ENCODE results near the gene RMC1.

Gene RMC1
- long read RNA-seq, transcript RMC1-201 (20 exons, 2,162 nt): major isoform, 170 of 207 reads
- long read RNA-seq, transcript RMC1-208 (18 exons, 2,002 nt): minor isoform, 5 of 207 reads
- long read RNA-seq, partial matches to known transcripts: 3 of 207 reads
- long read RNA-seq, other reads (novel, unspliced or antisense): 29 of 207 reads

DNA sequence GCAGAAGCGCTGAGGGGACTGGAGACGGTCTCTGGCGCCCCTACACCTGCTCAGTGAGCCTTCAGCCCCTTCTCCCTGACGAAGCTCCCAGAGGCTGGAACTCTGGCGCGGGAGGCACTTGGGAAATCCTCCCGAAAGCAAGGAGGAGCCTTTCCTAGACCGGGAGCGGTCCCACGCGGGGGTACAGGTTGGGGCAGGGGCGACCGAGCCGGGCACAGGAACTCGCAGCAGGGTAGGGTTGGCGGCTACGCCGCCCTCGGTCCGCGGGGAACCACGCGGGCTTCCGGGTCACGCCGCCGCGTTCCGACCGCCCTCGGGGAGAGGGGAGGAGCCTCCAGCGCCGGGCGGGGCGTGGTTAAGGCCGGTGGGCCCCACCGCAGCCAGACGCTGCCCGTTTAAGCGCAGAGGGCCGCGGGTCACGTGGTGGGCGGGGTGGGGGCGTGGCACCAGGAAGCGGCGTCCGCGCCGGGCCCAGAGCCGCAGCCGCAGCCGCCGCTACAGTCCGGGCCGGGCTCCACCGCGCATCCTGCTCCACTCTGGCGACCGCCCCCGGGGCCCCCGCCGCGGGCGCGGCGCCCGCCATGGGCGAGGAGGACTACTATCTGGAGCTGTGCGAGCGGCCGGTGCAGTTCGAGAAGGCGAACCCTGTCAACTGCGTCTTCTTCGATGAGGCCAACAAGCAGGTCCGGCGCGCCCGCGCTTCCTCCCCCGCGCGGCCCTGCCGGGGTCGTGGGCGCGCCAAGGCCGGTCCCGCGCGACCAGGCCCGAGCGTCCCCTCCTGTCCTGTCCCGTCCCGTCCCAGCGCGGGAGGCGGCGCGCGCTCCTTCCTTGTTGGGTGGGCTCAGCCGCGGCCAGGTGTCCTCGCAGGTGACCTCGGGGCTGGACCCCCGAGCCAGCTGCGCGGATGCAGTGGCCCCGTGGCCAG is at the start of gene RMC1:
Gene RMC1 (plus strand): TSS at position 474 of the 925 bp plus-strand sequence. CDS start 108 bp downstream, at position 582.
- peak within 1 kb of the TSS; percentile 87 for H3K4me3 ChIP-seq (replicated peaks; ENCODE audit: insufficient read depth, low read length)
- DNase-seq (ENCODE audit: low read depth in 1 of 2, low spot score in 1 of 2): peak; percentile 97 to 98
- TF ChIP-seq SPI1 (IDR thresholded peaks at IDR 0.05; ENCODE audit: borderline replicate concordance, low read depth): no peak; the same call in 1 of the 2 replicates
- TF ChIP-seq, protein P1, sequence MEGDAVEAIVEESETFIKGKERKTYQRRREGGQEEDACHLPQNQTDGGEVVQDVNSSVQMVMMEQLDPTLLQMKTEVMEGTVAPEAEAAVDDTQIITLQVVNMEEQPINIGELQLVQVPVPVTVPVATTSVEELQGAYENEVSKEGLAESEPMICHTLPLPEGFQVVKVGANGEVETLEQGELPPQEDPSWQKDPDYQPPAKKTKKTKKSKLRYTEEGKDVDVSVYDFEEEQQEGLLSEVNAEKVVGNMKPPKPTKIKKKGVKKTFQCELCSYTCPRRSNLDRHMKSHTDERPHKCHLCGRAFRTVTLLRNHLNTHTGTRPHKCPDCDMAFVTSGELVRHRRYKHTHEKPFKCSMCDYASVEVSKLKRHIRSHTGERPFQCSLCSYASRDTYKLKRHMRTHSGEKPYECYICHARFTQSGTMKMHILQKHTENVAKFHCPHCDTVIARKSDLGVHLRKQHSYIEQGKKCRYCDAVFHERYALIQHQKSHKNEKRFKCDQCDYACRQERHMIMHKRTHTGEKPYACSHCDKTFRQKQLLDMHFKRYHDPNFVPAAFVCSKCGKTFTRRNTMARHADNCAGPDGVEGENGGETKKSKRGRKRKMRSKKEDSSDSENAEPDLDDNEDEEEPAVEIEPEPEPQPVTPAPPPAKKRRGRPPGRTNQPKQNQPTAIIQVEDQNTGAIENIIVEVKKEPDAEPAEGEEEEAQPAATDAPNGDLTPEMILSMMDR (IDR thresholded peaks at IDR 0.05; ENCODE audit: insufficient read depth, low read length): no peak
- TF ChIP-seq, protein P2, sequence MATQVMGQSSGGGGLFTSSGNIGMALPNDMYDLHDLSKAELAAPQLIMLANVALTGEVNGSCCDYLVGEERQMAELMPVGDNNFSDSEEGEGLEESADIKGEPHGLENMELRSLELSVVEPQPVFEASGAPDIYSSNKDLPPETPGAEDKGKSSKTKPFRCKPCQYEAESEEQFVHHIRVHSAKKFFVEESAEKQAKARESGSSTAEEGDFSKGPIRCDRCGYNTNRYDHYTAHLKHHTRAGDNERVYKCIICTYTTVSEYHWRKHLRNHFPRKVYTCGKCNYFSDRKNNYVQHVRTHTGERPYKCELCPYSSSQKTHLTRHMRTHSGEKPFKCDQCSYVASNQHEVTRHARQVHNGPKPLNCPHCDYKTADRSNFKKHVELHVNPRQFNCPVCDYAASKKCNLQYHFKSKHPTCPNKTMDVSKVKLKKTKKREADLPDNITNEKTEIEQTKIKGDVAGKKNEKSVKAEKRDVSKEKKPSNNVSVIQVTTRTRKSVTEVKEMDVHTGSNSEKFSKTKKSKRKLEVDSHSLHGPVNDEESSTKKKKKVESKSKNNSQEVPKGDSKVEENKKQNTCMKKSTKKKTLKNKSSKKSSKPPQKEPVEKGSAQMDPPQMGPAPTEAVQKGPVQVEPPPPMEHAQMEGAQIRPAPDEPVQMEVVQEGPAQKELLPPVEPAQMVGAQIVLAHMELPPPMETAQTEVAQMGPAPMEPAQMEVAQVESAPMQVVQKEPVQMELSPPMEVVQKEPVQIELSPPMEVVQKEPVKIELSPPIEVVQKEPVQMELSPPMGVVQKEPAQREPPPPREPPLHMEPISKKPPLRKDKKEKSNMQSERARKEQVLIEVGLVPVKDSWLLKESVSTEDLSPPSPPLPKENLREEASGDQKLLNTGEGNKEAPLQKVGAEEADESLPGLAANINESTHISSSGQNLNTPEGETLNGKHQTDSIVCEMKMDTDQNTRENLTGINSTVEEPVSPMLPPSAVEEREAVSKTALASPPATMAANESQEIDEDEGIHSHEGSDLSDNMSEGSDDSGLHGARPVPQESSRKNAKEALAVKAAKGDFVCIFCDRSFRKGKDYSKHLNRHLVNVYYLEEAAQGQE (IDR thresholded peaks at IDR 0.05; ENCODE audit: insufficient replicate concordance, low read depth): peak; percentile 34
- peak; percentile 61 for TF ChIP-seq GABPA (IDR thresholded peaks at IDR 0.05; ENCODE audit: low read depth)
- TF ChIP-seq POLR2AphosphoS5 (IDR thresholded peaks at IDR 0.05; ENCODE audit: low read depth): peak; percentile 95
- H3K27ac ChIP-seq (replicated peaks): peak within 1 kb of the TSS; percentile 92
- no peaks in the 10 kb centered on the region for H3K27me3 ChIP-seq (ENCODE audit: insufficient read depth, poor library complexity, severe bottlenecking)

DNA sequence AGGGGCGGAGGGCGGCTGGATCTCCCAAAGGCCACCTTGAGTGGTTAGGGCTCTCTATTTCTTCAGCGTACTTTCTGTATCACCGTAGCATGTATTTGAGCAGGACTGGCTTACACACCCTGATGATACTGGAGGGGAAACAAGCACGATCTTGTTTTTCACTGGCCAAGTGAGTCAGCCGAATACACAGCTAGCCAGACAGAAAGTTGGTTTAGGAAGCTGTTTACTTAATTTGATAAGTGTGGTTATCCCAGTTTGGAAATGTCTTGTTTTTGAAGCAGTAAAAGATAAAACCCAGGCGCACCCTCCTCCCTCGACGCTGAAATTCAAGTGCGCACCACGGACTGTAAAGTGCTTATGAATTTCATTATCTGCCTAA is 49.6 kb upstream of the RMC1 start:
- DNase-seq (ENCODE audit: low read depth in 1 of 2, low spot score in 1 of 2): peak in 1 of 2 experiments; percentile 17
- no peaks in the 10 kb centered on the region for H3K27me3 ChIP-seq (ENCODE audit: insufficient read depth, poor library complexity, severe bottlenecking)
- H3K4me3 ChIP-seq (replicated peaks; ENCODE audit: insufficient read depth, low read length): peak overlapping the region; percentile 100
- peak overlapping the region; percentile 74 for H3K27ac ChIP-seq (replicated peaks)
- TF ChIP-seq, protein P2 (IDR thresholded peaks at IDR 0.05; ENCODE audit: insufficient replicate concordance, low read depth): no peak
- TF ChIP-seq GABPA (IDR thresholded peaks at IDR 0.05; ENCODE audit: low read depth): no peak
- no peak for TF ChIP-seq SPI1 (IDR thresholded peaks at IDR 0.05; ENCODE audit: borderline replicate concordance, low read depth)
- no peak for TF ChIP-seq POLR2AphosphoS5 (IDR thresholded peaks at IDR 0.05; ENCODE audit: low read depth)
- TF ChIP-seq, protein P1 (IDR thresholded peaks at IDR 0.05; ENCODE audit: insufficient read depth, low read length): no peak

DNA sequence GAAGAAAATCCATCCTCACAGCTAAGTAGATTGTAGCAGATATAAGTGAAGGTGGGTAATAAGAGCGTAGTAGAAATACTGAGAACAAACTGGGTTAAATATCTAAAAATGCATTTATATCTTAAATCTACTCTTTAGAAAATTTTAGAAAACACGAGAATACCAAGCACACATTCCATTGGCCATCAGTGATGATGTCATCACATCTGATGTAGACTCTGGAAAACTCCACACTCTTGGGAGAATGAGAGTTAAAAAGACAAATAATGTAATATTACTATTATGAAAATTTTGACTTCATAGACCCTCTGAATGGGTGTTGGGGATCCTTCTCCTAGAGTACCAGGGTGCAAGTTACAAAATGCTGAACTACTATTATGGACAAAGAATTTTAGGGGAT is 46.5 kb upstream of the RMC1 start:
- H3K27me3 ChIP-seq (ENCODE audit: insufficient read depth, poor library complexity, severe bottlenecking): no peaks in the 10 kb centered on the region
- no peak overlapping the region for H3K27ac ChIP-seq (replicated peaks)
- no peak overlapping the region for H3K4me3 ChIP-seq (replicated peaks; ENCODE audit: insufficient read depth, low read length)
- DNase-seq (ENCODE audit: low read depth in 1 of 2, low spot score in 1 of 2): no peak
- TF ChIP-seq SPI1 (IDR thresholded peaks at IDR 0.05; ENCODE audit: borderline replicate concordance, low read depth) (no peak), GABPA (IDR thresholded peaks at IDR 0.05; ENCODE audit: low read depth) (no peak), POLR2AphosphoS5 (IDR thresholded peaks at IDR 0.05; ENCODE audit: low read depth) (no peak)
- TF ChIP-seq, protein P1 (IDR thresholded peaks at IDR 0.05; ENCODE audit: insufficient read depth, low read length): no peak
- TF ChIP-seq, protein P2 (IDR thresholded peaks at IDR 0.05; ENCODE audit: insufficient replicate concordance, low read depth): no peak
